ENCODE results near the gene CYTH3.
"Not testable (repeated sequence)": the region's sequence is repeated elsewhere in the genome, so short reads cannot be mapped to it uniquely, and the experiment has no call there.

Gene CYTH3

GRCh38 chr7:6151527-6151926 is 120.9 kb downstream of the CYTH3 start:
- not testable (repeated sequence) for DNase-seq (ENCODE audit: low read depth in 2 of 2)

DNA sequence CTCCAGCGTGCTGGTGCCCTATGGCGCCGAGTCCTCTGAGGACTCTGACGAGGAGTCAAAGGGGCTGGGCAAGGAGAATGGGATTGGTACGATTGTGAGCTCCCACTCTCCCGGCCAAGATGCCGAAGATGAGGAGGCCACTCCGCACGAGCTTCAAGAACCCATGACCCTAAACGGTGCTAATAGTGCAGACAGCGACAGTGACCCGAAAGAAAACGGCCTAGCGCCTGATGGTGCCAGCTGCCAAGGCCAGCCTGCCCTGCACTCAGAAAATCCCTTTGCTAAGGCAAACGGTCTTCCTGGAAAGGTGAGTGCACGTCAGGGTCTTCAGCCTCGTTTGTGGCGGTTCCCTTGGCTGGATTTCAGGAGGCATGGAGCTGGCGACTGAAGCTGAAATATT is 122.4 kb downstream of the CYTH3 start:
- no peak for DNase-seq (ENCODE audit: low read depth in 2 of 2)

- DNase-seq (ENCODE audit: low read depth in 2 of 2) = no peak
Observed at GRCh38 chr7:6148724-6149360, 123.6 kb downstream of the CYTH3 start.

GRCh38 chr7:6147627-6148026 is 124.8 kb downstream of the CYTH3 start:
- no peak for DNase-seq (ENCODE audit: low read depth in 2 of 2)

- no peak for DNase-seq (ENCODE audit: low read depth in 2 of 2)
Observed at GRCh38 chr7:6146666-6147065, 125.8 kb downstream of the CYTH3 start.

DNA sequence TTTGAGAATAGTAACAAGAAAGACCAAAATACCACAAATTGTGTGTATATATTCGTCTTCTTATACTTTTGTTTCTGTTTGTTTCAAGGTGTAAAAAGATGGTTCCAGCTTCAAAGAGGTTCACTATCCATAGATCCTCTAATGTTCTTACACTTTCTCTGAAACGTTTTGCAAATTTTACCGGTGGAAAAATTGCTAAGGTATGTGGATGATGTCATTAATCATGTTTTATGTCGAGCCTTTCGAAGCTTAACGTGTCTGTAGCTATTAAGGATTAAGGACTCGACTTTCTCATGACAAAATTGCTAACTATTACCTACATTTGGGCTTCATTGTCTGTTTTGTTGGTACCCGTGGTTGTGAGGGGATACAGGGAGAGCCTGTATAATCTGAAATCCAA is 128.4 kb downstream of the CYTH3 start:
- DNase-seq (ENCODE audit: low read depth in 2 of 2) = no peak

- no peak for DNase-seq (ENCODE audit: low read depth in 2 of 2)
Observed at GRCh38 chr7:6142871-6143380, 129.5 kb downstream of the CYTH3 start.

DNA sequence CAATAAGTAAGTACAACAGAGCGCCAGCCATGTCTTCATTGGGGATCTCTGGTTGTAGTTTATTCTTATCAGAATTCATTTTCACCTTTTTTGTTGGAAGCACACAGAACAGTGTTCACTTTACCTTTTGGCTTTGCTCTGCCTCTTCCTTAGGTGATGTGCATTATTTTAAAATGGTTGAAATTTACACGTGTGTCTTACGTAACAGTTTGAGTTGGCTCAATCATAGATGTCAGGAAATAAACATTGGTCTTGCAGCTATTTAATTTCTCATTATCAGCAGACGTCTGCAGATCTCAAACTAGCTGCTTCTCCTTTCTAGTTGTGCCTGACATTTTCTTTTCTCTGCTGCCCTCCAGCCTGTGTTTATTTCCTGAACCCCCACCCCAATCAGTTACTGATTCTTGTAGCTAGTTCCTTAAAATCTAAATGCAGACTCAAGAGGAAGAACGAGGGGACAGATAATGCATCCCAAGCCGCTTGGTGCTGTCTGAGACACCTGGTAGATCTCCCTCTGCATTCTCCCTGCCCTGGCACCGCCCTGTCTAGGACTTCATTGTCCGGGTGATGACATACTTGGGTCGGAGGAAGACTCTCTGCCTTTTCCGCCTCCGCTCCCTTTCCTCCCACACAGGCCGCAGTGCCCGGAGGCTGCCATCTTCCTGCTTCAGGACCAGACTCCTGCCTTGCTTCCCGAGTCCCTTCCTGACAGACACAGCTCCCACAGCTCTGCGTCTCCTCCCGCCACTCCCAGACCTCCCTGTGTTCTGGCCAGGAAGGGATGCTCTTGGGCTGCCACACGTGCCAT is 133.0 kb downstream of the CYTH3 start:
- DNase-seq (ENCODE audit: low read depth in 2 of 2) = no peak

- no peak for DNase-seq (ENCODE audit: low read depth in 2 of 2)
Observed at GRCh38 chr7:6136475-6136874, 135.9 kb downstream of the CYTH3 start.

GRCh38 chr7:6133249-6133648 is 139.2 kb downstream of the CYTH3 start:
- DNase-seq (ENCODE audit: low read depth in 2 of 2) = no peak

DNA sequence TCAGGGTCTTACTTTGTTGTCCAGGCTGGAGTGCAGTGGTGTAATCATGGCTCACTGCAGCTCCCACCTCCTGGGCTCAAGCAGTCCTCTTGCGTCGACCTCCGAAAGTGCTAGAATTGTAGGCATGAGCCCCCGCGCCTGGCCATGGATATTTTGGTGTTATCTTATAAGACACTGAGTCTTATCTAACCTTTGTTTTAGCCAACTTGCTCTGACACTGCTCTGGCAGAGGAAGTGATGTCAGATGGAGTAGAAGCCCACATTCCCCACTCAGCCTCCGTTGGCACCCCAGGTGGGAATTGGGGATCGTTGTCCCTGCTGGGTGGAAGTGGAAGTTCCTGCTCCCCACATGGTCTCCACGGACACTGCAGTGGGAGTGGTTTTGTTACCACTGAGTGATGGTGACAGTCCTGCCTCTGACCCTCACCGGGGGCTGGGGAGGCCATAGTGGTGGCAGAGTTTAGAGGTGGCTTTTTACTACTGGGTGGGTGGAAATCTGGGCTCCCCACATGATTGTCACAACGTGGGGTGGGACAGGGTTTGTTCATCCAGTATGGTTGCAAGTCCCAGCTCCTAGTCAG is 142.3 kb downstream of the CYTH3 start:
- no peak for DNase-seq (ENCODE audit: low read depth in 2 of 2)

DNA sequence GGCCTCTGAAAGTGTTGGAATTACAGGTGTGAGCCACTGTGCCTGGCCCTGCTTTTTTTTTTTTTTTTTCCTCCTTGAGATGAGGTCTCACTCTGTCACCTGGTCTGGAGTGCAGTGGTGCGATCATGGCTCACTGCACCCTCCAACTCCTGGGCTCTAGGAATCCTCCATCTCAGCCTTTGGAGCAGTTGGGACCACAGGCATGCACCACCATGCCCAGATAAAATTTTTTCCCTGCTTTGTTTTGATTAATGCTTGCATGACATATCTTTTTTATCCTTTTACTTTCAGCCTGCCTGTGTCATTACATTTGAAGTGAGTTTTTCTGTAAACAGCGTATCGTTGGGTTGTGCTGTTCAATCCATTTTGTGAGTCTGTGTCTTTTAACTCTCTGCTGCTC is 144.2 kb downstream of the CYTH3 start:
- no peak for DNase-seq (ENCODE audit: low read depth in 2 of 2)

DNA sequence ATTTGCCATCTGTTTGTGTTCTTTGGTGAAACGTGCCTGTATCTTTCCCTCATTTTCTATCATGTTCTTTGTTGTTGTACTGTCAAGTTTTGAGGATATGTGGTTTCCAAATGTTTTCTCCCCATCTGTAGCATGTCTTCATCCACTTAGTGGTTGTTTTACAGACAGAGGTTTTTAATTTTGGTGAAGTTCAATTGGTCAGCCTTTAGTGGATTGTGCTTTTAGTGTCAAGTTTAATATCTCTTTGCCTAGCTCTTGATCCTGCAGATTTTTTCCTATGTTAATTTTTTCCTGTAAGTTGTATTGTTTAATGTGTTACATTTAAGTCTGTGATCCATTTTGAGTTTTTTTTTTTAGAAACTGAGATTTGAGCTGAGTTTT is 145.3 kb downstream of the CYTH3 start:
- DNase-seq (ENCODE audit: low read depth in 2 of 2) = no peak

GRCh38 chr7:6123843-6124242 is 148.6 kb downstream of the CYTH3 start:
- no peak for DNase-seq (ENCODE audit: low read depth in 2 of 2)

DNA sequence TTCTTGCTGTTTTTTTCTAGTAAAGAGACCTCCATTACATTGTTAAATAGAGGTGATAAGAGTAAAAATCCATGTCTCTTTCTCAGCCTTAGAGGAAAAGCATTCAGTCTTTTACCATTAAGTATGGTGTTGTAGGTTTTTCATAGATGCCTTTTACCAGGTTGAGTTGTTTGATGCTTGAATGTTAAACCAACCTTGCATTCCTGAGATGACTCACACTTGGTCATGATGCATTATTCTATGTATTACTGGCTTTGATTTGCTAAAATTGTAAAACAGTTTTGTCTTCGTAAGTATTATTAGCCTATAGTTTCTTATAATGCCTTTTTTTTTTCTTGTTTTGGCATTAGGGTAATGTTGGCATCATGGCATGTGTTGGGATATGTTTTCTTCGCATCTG is 151.3 kb downstream of the CYTH3 start:
- DNase-seq (ENCODE audit: low read depth in 2 of 2) = no peak

DNA sequence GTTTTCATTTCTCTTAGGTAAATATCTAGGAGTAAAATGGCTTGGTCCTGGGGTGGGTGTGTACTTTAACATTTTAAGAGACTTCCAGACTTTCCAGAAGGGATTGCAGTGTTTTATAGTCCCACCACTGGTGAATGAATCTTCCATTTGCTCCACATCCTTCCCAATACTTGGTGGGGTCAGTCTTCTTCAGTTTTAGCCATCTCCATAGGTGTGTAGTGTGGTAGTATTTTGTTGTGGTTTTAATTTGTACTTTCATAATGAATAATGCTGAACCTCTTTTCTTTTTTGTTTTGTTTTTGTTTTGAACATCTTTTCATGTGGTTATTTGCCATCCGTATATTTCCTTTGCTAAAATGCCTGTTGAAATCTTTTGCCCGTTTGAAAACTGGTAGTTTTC is 154.9 kb downstream of the CYTH3 start:
- no peak for DNase-seq (ENCODE audit: low read depth in 2 of 2)

GRCh38 chr7:6116211-6116610 is 156.2 kb downstream of the CYTH3 start:
- DNase-seq (ENCODE audit: low read depth in 2 of 2) = peak in 1 of 2 experiments; percentile 23
